HepG2 (cell line): ENCODE data around the gene C11orf21. TPM values are rescaled to one million over a fixed set of nuclear protein-coding genes. Genes with fewer than 3 reads are reported as not detected.

Source experiments
- ATAC-seq: fragments of 200-7000 bp; cut with Tn5 transposase; 3 replicates; pipeline ENCODE4 v1.9.1; 2020; ENCODE audit warnings: mild to moderate bottlenecking, moderate library complexity
- BruUV-seq: library from RNA; stranded (reverse); fragments of 400-500 nt; replicated peaks from 2 replicates; lab custom pipeline; 2021; lab: Mats Ljungman, UMichigan
- CTCF ChIA-PET: fragments of 300-600 bp; formaldehyde crosslinking; extraction: SDS; loops from one replicate; lab custom pipeline; 2021; ENCODE audit warnings: low total read pairs, inconsistent platforms, low intra/inter-chr PET ratio; lab: Yijun Ruan, JAX
- POLR2A ChIA-PET: fragments of 350-600 bp; sonication (Branson Sonifier 250); formaldehyde crosslinking; loops from one replicate; lab custom pipeline; 2020; ENCODE audit warnings: antibody characterized with exemption, inconsistent platforms; lab: Yijun Ruan, JAX
- DNase-seq: peaks from one replicate; pipeline ENCODE4 v3.0.0-alpha.2; 2015; ENCODE audit warnings: low spot score
- FAIRE-seq: peaks from 3 replicates; lab custom pipeline; 2011; peaks lifted over from hg19 to GRCh38; lab: Jason Lieb, UNC
- H2AFZ ChIP-seq: one replicate; pipeline ENCODE4 v1.6.1; 2011; ENCODE audit warnings: low read length, inconsistent platforms
- H3K27ac ChIP-seq: fragments of 300-600 bp; 3 replicates; pipeline ENCODE4 v1.8.0; 2011; ENCODE audit warnings: mixed run types, mild to moderate bottlenecking, mixed read lengths, low read length, inconsistent platforms; ENCODE audit not compliant: insufficient read depth; ENCODE audit errors: extremely low read length
- H3K27me3 ChIP-seq, 2 experiments: fragments of 200-600 bp in 1 of 2; 2 replicates in 1 of 2; 3 replicates in 1 of 2; pipeline versions ENCODE4 v1.6.0 to v1.8.0; 2011; ENCODE audit warnings: low read length in 2 of 2, mild to moderate bottlenecking in 2 of 2, moderate library complexity in 2 of 2, inconsistent platforms in 1 of 2; ENCODE audit not compliant: insufficient read depth in 2 of 2, control insufficient read depth in 1 of 2
- H3K36me3 ChIP-seq, 2 experiments: fragments of 200-600 bp in 1 of 2; replicated peaks in 1 of 2; 2 replicates in 1 of 2; 3 replicates in 1 of 2; pipeline versions ENCODE4 v1.5.1 to v1.8.0; 2011; ENCODE audit warnings: low read length in 2 of 2, inconsistent platforms in 1 of 2; ENCODE audit not compliant: insufficient read depth in 2 of 2, control insufficient read depth in 1 of 2
- H3K4me1 ChIP-seq: 2 replicates; pipeline ENCODE4 v1.5.1; 2012; ENCODE audit warnings: low read length, inconsistent platforms; ENCODE audit not compliant: insufficient read depth
- H3K4me2 ChIP-seq: 2 replicates; pipeline ENCODE4 v1.6.0; 2011; ENCODE audit warnings: low read depth, low read length, inconsistent platforms
- H3K4me3 ChIP-seq, 3 experiments: fragments of 200-600 bp in 1 of 3; sonication (generic), shearing (Covaris generic) in 1 of 3; replicated peaks in 1 of 3; 2 replicates each; pipeline ENCODE4 v1.5.1; 2011 to 2016; ENCODE audit warnings: low read length in 3 of 3, inconsistent platforms in 2 of 3, low read depth in 2 of 3, mild to moderate bottlenecking in 2 of 3, control low read depth in 1 of 3, mixed read lengths in 1 of 3; ENCODE audit not compliant: insufficient read depth in 1 of 3
- H3K79me2 ChIP-seq: one replicate; pipeline ENCODE4 v1.6.1; 2011; ENCODE audit warnings: low read length, inconsistent platforms; ENCODE audit not compliant: insufficient read depth
- H3K9ac ChIP-seq: 2 replicates; pipeline ENCODE4 v1.6.0; 2011; ENCODE audit warnings: mild to moderate bottlenecking, low read depth, low read length, inconsistent platforms; ENCODE audit not compliant: insufficient read depth
- H3K9me3 ChIP-seq: 2 replicates; pipeline ENCODE4 v1.5.1; 2012; ENCODE audit warnings: mild to moderate bottlenecking, low read length
- H4K20me1 ChIP-seq: 2 replicates; pipeline ENCODE4 v1.6.0; 2011; ENCODE audit warnings: inconsistent platforms, mild to moderate bottlenecking, low read length, moderate library complexity; ENCODE audit not compliant: insufficient read depth
- CTCF ChIP-seq: sonication (generic); formaldehyde crosslinking; IDR thresholded peaks from 2 replicates; pipeline ENCODE4 v1.5.0; 2020; ENCODE audit warnings: mild to moderate bottlenecking, missing genetic modification reagents, moderate library complexity
- SOX13 ChIP-seq, 3 experiments: fragments of 450-650 bp in 1 of 3; sonication (generic) in 1 of 3; formaldehyde crosslinking in 1 of 3; IDR thresholded peaks in 2 of 3; conservative IDR thresholded peaks in 1 of 3; 2 replicates each; pipeline versions ENCODE4 v1.5.0 to v1.6.1; 2016 to 2020; ENCODE audit warnings: antibody characterized with exemption in 1 of 3, mild to moderate bottlenecking in 1 of 3, missing compliant biosample characterization in 1 of 3, missing genetic modification reagents in 1 of 3, moderate library complexity in 1 of 3
- STAG1 ChIP-seq: sonication (generic); formaldehyde crosslinking; IDR thresholded peaks from 2 replicates; pipeline ENCODE4 v1.4.0; 2020; ENCODE audit warnings: missing genetic modification reagents
- ZBTB33 ChIP-seq: sonication (generic); formaldehyde crosslinking; IDR thresholded peaks from 2 replicates; pipeline ENCODE4 v1.4.0; 2020; ENCODE audit warnings: missing genetic modification reagents
- WGBS: methylation state at CpG from one replicate; pipeline ENCODE4 v1.1.6; 2017; ENCODE audit warnings: low lambda C conversion rate; 5-methylcytosine and 5-hydroxymethylcytosine counted together
- in situ Hi-C: cut with HindIII; loops from 2 replicates; pipeline ENCODE4 v1.10.0; 2017; ENCODE audit warnings: low pct_unique_long_range_greater_than_20kb; ENCODE audit not compliant: extremely low pct_ligation_motif_present
- intact Hi-C: fragments of 100-400 bp; cut with micrococcal nuclease; formaldehyde crosslinking; loops from one replicate; pipeline ENCODE4 v1.10.0; 2022; ENCODE audit not compliant: unreplicated experiment
- polyA plus RNA-seq, 8 experiments: library from polyadenylated mRNA; depleted of rRNA in 3 of 8; stranded (reverse) in 7 of 8; unstranded in 1 of 8; fragments of >200 nt; fragmentation: Illumina TruSeq in 4 of 8; extraction: Trizol in 4 of 8; gene quantifications; 2 replicates each; pipeline versions ENCODE4 v1.2.1 to v1.2.3, GENCODE V29; 2011 to 2016; ENCODE audit warnings: low read depth in 4 of 8, missing spikeins in 1 of 8, mixed read lengths in 1 of 8; ENCODE audit not compliant: insufficient read depth in 1 of 8
- total RNA-seq, 5 experiments: library from RNA; depleted of rRNA; stranded (reverse); fragments of >200 nt; fragmentation: Illumina TruSeq; extraction: Trizol; gene quantifications; 2 replicates each; pipeline ENCODE4 v1.2.3, GENCODE V29; 2016; ENCODE audit warnings: low read depth in 1 of 5

The C11orf21 gene
- total and polyA plus RNA-seq, 2 of the 13 experiments (the other 11 are each of a cell fraction or from before 2014, with no cell fraction given): 0.08 TPM; not detected in 1

DNA sequence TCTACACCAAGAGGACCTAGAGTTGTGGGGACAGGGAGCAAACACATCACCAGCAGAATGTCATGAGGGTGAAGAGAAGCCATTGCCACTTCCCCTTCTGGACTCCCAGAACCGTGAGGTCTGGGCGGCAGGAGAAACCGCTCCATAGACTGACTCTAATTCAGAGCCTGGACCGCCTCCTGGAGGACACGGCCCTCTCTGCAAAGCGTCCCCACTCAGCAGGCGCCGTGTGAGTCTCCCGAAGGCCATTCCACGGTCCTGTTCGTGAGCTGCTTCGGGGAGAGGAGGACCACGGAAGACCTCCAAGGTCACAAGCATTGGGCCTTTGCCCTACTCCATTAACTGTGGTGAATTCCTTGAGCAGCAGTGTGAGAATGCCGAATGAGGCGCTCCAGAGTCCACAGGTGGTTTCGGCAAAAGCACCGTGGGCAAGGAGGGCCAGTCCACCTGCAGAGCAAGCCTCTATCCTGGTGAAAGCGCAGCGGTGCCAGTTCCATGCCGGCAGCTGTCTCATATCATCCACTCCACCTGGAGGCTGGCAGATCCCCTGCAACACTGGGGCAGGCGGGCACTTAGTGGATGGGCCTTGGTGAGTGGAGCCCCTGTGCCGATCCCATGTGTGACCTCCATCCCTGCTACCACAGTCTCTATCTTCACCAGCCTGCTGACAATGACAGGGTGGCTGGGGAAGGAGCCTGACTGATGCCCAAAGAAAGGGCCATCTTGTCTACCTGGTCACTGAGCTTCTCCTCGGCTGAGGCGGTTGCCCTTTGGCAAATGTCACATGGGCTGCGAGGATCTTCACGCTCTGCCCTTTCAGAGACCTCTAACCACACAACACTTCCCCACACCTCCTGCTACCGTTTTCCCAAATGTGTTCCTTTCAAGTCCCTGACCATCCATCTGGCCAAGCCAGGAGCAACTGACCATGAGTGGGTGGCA, 7.5 kb downstream of the C11orf21 start:
- DNase-seq (no peak), ATAC-seq (peak; percentile 37; the same call in 2 of the 3 replicates), FAIRE-seq (no peak)
- Histone ChIP-seq H3K4me1 (peaks cover 7% of the 10 kb centered on the region), H3K36me3 (no peaks in the 10 kb centered on the region), H3K9me3 (no peaks in the 10 kb centered on the region), H3K79me2 (no peaks in the 10 kb centered on the region), H3K4me3 (no peak overlapping the region), H4K20me1 (no peaks in the 10 kb centered on the region), H3K27ac (no peak overlapping the region), H3K4me2 (no peak overlapping the region), H3K9ac (no peak overlapping the region), H3K27me3 (peaks cover 1 to 31% of the 10 kb centered on the region in 2 experiments; a peak in 2 of 5 replicates), H2AFZ (no peak overlapping the region)
- POLR2A ChIA-PET: no interaction called here
- 69% methylated on average over 14 of the region's 27 CpGs for WGBS
- CTCF ChIA-PET: interaction anchor here (2.2 kb wide), 1 partner anchor 97 kb away, joined by 9 read pairs; no protein-coding TSS in a partner anchor
- no TSS peak for BruUV-seq
- no peak for TF ChIP-seq SOX13 (IDR thresholded peaks at IDR 0.05)
- TF ChIP-seq SOX13 (CRISPR knock-in tag; conservative IDR thresholded peaks at IDR 0.05 in 1 of 2, IDR thresholded peaks at IDR 0.05 in 1 of 2): no peak
- peak; percentile 54 for TF ChIP-seq CTCF
- peak; percentile 61 for TF ChIP-seq STAG1 (CRISPR knock-in tag)
- TF ChIP-seq ZBTB33: 0 out of 2 replicates have a peak, but pooled peaks have one; percentile 23
- intact Hi-C loops (no loop called here), in situ Hi-C loops (no loop called here)
